Stimulated activated CD8-positive, alpha-beta memory T cell treated with anti-CD3 and anti-CD28 coated beads, Interleukin-15, amount 100 ng/mL, for 1 hour (primary cell): ENCODE results near the gene FOXN3.

Source experiments
- DNase-seq: peaks from one replicate; pipeline ENCODE4 v3.0.0-alpha.2; 2020; ENCODE audit warnings: low read depth

Gene FOXN3, protein sequence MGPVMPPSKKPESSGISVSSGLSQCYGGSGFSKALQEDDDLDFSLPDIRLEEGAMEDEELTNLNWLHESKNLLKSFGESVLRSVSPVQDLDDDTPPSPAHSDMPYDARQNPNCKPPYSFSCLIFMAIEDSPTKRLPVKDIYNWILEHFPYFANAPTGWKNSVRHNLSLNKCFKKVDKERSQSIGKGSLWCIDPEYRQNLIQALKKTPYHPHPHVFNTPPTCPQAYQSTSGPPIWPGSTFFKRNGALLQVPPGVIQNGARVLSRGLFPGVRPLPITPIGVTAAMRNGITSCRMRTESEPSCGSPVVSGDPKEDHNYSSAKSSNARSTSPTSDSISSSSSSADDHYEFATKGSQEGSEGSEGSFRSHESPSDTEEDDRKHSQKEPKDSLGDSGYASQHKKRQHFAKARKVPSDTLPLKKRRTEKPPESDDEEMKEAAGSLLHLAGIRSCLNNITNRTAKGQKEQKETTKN

DNA sequence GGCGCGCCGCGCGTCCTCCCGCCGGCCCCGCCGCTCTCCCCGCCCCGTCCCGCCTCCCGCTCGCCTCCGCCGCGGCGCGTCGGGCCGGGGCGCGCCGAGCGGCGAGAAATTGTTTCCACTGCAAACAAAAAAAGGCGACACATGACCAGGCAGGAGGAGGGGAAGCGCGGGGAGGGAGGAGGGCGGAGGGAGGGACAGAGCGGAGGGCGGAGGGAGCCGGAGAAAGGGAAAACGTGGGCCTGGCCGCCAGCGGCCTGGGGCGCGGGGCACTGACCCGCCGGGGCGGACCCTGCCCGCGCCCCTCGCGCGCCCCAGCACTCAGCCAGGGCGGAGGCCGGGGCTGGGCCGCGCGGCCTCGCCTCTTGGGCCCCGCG, at the start of gene FOXN3:
Gene FOXN3, minus strand, starts transcription at position 143 of the 374 bp plus-strand sequence. CDS start 4,757 bp downstream, outside the sequence.
- peak; percentile 79 for DNase-seq

DNA sequence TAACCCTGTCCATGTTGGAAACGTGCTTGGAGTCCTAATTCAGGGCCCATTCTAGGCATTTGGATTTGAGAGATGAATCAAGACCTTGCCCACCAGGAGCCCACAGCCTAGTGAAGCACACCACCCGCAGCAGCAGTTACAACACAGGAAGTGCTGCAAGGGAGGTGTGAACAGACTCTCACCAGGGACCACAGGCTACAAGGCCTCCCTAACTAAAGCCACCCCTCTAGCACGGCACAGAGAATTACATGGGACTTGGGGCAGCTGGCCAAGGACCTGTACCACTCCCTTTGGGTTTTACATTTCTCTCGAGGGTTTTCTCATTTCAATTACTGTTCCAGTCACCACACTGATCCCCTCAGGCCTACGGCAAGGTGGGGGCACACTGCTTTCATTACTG, 49.5 kb upstream of the FOXN3 start:
- DNase-seq: peak; percentile 5

- no peak for DNase-seq
These were observed 48.8 kb upstream of the FOXN3 start for GRCh38 chr14:89465876-89466275.

- DNase-seq: no peak
These were observed 44.2 kb upstream of the FOXN3 start for GRCh38 chr14:89461256-89461655.

GRCh38 chr14:89458713-89459420, 41.8 kb upstream of the FOXN3 start:
- DNase-seq: no peak

DNA sequence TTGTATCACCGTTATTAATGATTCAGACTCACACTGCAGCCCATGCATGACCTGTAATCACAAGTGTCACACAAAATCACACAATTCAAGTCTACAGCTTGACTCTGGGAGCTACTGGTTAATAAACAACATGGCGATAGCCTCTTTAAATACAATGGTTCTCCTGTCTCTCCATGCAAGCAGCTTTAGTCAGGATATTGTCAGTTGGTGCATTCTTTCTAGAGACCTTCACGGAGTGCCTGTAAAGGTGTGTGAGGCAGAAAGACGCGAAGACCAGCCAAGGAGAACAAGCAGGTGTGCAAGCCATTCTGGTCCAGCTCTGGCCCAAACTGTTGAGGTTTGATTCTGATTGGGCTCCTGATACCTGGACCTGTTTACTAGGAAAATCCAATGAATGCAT, 40.0 kb upstream of the FOXN3 start:
- DNase-seq: no peak

GRCh38 chr14:89455412-89455811, 38.4 kb upstream of the FOXN3 start:
- no peak for DNase-seq

GRCh38 chr14:89454996-89455395, 38.0 kb upstream of the FOXN3 start:
- no peak for DNase-seq

DNA sequence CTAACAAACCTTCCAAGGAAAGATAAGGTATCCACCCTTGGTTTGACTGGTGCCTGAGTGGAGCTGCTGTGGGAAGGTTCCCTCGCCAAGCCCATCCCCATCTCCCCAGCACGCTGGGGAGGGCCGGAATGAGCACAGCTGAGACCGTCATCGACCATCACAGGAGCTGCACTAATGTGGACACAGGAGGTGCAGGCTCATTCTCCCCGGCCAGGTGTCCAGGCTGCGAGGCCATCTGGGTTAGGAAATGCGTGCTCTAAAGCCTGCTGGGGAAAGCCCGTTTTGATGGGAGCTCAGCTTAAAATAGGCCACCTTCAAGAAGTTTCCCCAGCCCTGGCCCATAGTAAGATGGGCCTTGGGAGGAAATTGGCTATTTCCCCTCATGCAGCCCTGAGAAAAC, 35.2 kb upstream of the FOXN3 start:
- DNase-seq: no peak

GRCh38 chr14:89451229-89451628, 34.2 kb upstream of the FOXN3 start:
- no peak for DNase-seq

DNA sequence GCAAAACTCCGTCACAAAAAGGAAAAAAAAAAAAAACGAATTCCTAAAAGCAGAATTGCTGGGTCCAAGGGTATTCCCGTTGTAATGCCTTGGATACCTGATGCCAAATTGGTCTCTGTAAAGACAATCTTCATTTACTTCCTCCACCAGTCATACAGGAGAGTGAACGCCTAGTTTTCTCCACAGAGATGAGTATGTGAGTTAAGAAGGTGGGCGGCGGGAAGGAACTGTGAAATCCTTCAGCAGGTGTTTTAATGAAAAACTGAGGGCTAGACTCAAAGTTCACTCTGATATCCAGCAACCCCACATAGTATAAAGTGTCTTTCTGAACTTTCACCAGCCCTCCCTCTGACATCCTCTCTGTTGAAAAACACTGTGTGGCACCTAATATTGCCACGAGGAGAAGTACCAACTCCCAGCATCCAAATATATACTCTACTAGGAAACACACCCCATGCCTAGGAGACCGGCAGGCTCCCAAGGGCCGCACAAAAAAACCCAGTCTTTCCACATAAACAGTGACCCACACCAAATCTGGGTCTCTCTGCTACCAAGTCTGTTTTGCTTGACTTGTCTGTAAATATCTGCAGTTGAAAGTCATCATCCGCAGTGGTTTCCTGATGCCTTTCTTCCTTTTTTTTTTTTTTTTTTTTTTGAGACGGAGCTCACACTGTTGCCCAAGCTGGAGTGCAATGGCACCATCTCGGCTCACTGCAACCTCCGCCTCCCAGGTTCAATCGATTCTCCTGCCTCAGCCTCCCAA, 30.3 kb upstream of the FOXN3 start:
- DNase-seq: no peak

GRCh38 chr14:89445273-89445973, 28.4 kb upstream of the FOXN3 start:
- DNase-seq: no peak

DNA sequence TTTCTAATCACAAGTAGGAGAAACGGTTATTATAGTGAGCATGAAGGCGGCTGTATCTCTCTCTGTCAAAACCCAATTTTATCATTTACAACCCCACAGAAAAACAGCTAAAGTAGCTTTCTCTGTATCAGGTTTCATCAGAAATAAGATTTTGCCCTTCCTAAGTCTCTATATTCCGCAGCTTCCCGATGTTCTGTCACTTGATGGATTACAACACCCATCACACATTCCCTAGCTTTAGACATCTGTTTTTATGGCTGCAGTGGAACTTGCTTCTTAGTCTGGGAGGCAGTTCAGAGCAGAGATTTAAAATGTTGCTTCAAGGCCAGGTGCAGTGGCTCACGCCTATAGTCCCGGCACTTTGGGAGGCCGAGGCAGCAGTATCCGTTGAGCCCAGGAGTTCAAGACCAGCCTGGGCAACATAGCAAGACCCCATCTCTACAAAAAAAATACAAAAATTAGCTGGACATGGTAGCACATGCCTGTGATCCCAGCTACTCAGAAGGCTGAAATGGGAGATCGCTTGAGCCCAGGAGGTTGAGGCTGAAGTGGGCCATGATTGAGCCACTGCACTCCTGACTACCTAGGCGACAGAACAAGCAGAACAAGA, 27.6 kb upstream of the FOXN3 start:
- DNase-seq: no peak

DNA sequence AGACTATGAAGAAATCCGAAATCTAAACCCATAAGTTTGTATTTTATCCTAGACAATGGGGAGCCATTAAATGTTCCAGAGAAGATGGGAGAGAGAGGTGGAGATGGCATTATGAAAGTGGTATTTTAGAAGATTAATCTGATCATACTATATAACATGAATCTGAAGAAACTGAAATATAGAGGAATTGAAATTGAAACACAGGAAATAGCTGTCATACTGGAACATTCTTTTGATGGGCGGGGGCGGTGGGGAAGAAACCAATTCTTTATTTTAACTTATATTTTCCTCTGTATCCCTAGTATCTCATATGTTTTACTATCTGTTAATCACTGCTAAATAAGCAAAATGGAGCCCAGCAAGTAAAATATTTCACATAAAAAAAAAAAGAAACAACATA, 27.0 kb upstream of the FOXN3 start:
- no peak for DNase-seq

DNA sequence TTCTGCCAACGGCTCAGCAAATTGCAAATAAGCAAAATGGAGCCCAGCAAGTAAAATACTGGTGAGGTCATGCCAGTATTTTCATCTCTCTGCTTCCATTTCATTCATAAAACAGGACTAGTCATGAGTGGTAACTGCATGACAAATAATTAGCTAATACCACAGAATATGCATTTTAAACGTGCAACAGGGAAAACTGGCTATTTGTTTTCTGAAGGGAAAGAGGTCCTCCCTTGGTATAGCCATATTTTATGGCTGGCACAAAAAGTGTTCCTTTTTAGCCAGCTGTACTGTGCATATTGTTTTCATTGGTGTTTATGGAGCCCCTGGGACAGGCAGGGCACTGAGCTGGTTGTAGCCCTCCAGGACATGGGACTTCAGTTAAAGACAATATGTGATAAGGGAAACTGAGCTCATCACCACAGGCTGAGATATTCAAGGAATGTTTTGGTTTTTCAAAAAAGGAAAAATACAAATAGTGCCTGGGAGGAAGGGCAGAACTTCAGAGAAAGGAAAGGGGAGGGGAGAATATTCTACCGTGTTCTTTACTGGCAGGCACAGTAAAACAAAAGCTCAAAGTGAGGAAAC, 26.1 kb upstream of the FOXN3 start:
- no peak for DNase-seq

- no peak for DNase-seq
These were observed 25.2 kb upstream of the FOXN3 start for GRCh38 chr14:89442280-89442679.

DNA sequence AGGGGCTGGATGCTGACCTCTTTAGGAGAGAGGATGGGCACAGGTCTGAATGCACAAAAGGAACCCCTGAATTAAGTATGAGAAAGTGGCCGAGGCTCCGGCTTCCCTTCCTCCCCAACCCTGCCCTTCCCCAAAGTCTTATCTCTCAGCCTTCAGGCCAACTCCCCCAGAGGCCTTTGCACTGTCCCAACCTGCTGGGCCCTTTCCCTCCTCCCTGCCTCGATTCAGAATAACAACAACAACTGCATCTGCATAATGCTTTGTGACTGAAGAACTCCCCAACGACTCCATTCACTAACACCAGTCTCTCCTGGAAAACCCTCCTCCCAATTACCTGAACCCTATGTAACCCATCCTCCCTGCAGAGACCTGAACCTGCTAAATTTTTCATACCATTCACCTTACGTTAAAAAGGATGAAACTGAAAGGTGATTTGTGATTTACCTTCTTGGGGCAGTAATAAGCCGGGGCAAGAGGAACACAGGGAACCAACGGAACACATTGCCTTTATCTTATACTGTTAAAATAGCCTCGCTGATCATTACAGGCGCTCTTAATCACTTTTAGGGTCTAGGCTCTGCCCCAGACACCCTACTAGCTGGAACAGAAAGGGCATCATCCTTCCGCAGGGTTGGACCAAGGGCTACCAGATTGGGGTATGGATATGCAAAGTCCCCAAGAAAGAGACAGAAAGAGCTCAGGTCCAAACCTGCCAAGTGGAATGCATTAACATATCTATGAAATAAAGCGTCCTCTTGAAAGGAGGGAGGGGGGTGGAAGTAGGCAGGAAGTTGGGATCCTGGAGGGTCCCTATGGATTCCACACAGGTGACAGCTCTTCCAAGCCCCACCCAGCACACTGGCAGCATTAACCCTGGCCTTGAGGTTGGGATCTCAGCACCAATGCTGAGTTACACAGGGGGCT, 24.2 kb upstream of the FOXN3 start:
- no peak for DNase-seq

DNA sequence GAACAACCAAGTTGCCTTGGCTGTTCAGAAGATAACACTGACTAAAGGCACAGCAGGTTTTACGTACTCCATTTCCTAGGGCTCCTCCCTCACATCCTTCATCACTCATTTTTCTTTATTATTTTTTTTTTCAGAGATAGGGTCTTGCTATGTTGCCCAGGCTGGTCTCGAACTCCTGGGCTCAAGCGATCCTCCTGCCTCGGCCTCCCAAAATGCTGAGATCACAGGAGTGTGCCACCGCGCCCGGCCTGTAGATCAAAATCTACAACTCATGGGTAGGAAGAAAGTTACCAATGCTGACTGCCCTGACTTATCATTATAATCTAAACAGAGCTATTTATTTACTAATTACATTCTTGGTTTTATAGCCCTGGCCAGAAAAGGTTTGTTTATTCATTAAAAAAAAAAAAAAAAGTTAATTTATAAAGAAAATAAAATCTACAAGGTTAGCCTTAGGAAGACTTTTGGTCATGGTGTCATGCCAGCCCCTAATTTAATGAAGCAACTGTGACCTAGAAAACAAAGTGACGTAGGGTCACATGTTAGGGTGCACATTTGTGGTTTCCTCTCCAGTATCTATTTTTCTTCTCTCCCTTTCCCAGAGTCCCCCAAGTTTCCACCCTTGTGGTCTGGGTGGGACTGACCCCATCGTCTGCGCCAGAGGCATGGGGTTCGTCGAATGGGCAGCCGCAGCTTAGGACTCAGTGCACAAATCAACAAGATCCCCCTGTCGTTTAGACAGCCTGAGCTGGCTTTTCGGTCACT, 19.0 kb upstream of the FOXN3 start:
- no peak for DNase-seq

DNA sequence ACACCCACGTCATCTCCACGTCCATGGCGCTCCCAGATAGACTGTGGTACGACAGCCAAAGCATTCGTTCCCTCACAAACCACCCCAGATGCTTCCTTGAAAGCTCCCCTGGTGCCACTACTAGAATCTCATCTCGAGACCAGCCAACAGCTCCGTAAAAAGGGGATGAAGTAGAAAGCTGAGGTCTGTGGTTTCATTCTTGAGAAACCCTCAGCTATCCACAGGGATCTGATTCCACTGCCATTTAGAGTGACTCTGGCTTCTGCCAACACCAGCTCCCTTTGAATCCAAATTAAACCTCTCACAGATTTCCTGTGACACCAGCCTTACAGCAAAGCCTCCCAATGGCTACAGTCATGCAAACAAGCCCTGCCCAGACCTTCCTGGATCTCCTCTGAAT, 18.5 kb upstream of the FOXN3 start:
- DNase-seq: no peak
